ENCODE results near the gene DTWD1.

DNA sequence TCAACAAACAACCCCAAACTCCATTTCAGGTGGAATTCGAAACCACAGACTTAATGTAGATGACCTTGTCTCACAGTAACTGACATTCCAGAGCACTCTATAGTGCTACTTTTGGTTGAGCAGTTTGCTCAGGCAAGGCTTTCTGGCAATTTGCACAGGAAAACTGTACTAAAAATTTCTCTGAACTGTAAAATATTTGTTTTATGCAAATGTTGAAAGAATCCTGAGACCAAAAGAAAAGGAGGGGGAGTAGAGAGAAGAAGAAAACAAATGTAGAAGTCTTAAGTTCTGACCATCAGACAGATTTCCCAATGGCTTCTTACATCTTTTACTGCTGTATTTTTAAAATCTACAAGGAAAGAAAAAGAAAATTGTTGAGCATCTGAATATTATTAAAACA lies 53.5 kb downstream of the DTWD1 start:
- no peak for TF ChIP-seq POLR2A (IDR thresholded peaks at IDR 0.05; ENCODE audit: low read depth, low read length)
- no peak for TF ChIP-seq BHLHE40 (IDR thresholded peaks at IDR 0.05; ENCODE audit: low read depth, low read length)
- TF ChIP-seq, protein P1, sequence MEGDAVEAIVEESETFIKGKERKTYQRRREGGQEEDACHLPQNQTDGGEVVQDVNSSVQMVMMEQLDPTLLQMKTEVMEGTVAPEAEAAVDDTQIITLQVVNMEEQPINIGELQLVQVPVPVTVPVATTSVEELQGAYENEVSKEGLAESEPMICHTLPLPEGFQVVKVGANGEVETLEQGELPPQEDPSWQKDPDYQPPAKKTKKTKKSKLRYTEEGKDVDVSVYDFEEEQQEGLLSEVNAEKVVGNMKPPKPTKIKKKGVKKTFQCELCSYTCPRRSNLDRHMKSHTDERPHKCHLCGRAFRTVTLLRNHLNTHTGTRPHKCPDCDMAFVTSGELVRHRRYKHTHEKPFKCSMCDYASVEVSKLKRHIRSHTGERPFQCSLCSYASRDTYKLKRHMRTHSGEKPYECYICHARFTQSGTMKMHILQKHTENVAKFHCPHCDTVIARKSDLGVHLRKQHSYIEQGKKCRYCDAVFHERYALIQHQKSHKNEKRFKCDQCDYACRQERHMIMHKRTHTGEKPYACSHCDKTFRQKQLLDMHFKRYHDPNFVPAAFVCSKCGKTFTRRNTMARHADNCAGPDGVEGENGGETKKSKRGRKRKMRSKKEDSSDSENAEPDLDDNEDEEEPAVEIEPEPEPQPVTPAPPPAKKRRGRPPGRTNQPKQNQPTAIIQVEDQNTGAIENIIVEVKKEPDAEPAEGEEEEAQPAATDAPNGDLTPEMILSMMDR (conservative IDR thresholded peaks at IDR 0.05; ENCODE audit: low read depth, low read length) = no peak
- TF ChIP-seq, protein P2, sequence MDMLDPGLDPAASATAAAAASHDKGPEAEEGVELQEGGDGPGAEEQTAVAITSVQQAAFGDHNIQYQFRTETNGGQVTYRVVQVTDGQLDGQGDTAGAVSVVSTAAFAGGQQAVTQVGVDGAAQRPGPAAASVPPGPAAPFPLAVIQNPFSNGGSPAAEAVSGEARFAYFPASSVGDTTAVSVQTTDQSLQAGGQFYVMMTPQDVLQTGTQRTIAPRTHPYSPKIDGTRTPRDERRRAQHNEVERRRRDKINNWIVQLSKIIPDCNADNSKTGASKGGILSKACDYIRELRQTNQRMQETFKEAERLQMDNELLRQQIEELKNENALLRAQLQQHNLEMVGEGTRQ (IDR thresholded peaks at IDR 0.05; ENCODE audit: low read depth, low read length) = no peak
- TF ChIP-seq FOS (IDR thresholded peaks at IDR 0.05; ENCODE audit: low read depth, low read length) = no peak
